OCI-LY3 (cell line): ENCODE data around the gene ZNF611.

ENCODE experiments used
- H2AFZ ChIP-seq: fragments of 200-600, 300-600 bp; shearing (Covaris generic); 2 replicates; pipeline ENCODE4 v1.6.0; 2014; ENCODE audit warnings: antibody characterized with exemption, low read depth, low read length
- H3K27ac ChIP-seq: fragments of 200-600, 300-600 bp; sonication (generic); 2 replicates; pipeline ENCODE4 v1.5.1; 2014; ENCODE audit warnings: mild to moderate bottlenecking, low read length, moderate library complexity, mixed read lengths
- H3K27me3 ChIP-seq: fragments of 200-600, 300-600 bp; sonication (generic); 2 replicates; pipeline ENCODE4 v1.6.1; 2014; ENCODE audit warnings: low read depth, low read length, mixed read lengths
- H3K36me3 ChIP-seq: fragments of 200-600, 300-600 bp; sonication (generic); replicated peaks from 2 replicates; pipeline ENCODE3; 2014; ENCODE audit warnings: low read depth, low read length, mixed read lengths
- H3K4me1 ChIP-seq: fragments of 300-600, 200-600 bp; sonication (generic); 2 replicates; pipeline ENCODE4 v1.6.1; 2014; ENCODE audit warnings: low read length, mixed read lengths
- H3K4me2 ChIP-seq: fragments of 200-600, 300-600 bp; sonication (generic); 2 replicates; pipeline ENCODE4 v1.6.1; 2014; ENCODE audit warnings: low read length, mixed read lengths
- H3K4me3 ChIP-seq: fragments of 300-600, 200-600 bp; sonication (generic); 2 replicates; pipeline ENCODE4 v1.5.1; 2014; ENCODE audit warnings: antibody characterized with exemption, mild to moderate bottlenecking, low read length, moderate library complexity
- H3K79me2 ChIP-seq: fragments of 300-600, 200-600 bp; shearing (Covaris generic); 2 replicates; pipeline ENCODE4 v1.6.1; 2014; ENCODE audit warnings: mild to moderate bottlenecking, low read length, mixed read lengths
- H3K9ac ChIP-seq: fragments of 300-600, 200-600 bp; shearing (Covaris generic); 2 replicates; pipeline ENCODE4 v1.6.0; 2014; ENCODE audit warnings: mild to moderate bottlenecking, low read length, moderate library complexity
- H3K9me3 ChIP-seq: fragments of 200-600, 300-600 bp; shearing (Covaris generic); 2 replicates; pipeline ENCODE4 v1.6.1; 2014; ENCODE audit warnings: low read length, mixed read lengths; ENCODE audit not compliant: insufficient read depth
- H4K20me1 ChIP-seq: fragments of 200-600, 300-600 bp; sonication (generic); 2 replicates; pipeline ENCODE4 v1.6.1; 2016; ENCODE audit warnings: low read length, mixed read lengths; ENCODE audit not compliant: insufficient read depth
- CTCF ChIP-seq: fragments of 200-600, 300-600 bp; sonication (generic); IDR thresholded peaks from 2 replicates; pipeline ENCODE4 v1.5.1; 2014; ENCODE audit warnings: antibody characterized with exemption, low read length, low read depth
- EZH2phosphoT487 ChIP-seq: fragments of 200-600 bp; shearing (Covaris generic); IDR thresholded peaks from 2 replicates; pipeline ENCODE4 v1.6.1; 2018; ENCODE audit warnings: antibody characterized with exemption, mixed run types, low read depth

Gene ZNF611

GRCh38 chr19:52666506-52666905, 68.3 kb downstream of the ZNF611 start:
- Histone ChIP-seq H3K4me1 (peaks cover 8% of the 10 kb centered on the region; the same call in 1 of the 2 replicates), H3K9me3 (no peaks in the 10 kb centered on the region), H3K36me3 (peaks cover 26% of the 10 kb centered on the region), H2AFZ (no peak overlapping the region), H4K20me1 (no peaks in the 10 kb centered on the region), H3K79me2 (no peaks in the 10 kb centered on the region), H3K4me3 (no peak overlapping the region), H3K9ac (no peak overlapping the region), H3K4me2 (no peak overlapping the region), H3K27ac (no peak overlapping the region), H3K27me3 (no peaks in the 10 kb centered on the region)
- TF ChIP-seq CTCF (no peak), EZH2phosphoT487 (no peak)

GRCh38 chr19:52665529-52665928, 69.3 kb downstream of the ZNF611 start:
- Histone ChIP-seq H3K79me2 (no peaks in the 10 kb centered on the region), H3K4me1 (peaks cover 8% of the 10 kb centered on the region; the same call in 1 of the 2 replicates), H4K20me1 (no peaks in the 10 kb centered on the region), H3K4me2 (no peak overlapping the region), H3K27me3 (no peaks in the 10 kb centered on the region), H2AFZ (no peak overlapping the region), H3K27ac (no peak overlapping the region), H3K4me3 (no peak overlapping the region), H3K36me3 (peaks cover 18% of the 10 kb centered on the region), H3K9ac (no peak overlapping the region), H3K9me3 (no peaks in the 10 kb centered on the region)
- TF ChIP-seq CTCF (no peak), EZH2phosphoT487 (no peak)

GRCh38 chr19:52665027-52665426, 69.8 kb downstream of the ZNF611 start:
- no peak overlapping the region for H3K27ac ChIP-seq
- H3K36me3 ChIP-seq, result peaks cover 20% of the 10 kb centered on the region
- H3K79me2 ChIP-seq, result no peaks in the 10 kb centered on the region
- H3K27me3 ChIP-seq, result no peaks in the 10 kb centered on the region
- H2AFZ ChIP-seq, result no peak overlapping the region
- H4K20me1 ChIP-seq, result no peaks in the 10 kb centered on the region
- no peak overlapping the region for H3K4me3 ChIP-seq
- TF ChIP-seq EZH2phosphoT487, result no peak
- TF ChIP-seq CTCF, result no peak
- no peak overlapping the region for H3K4me2 ChIP-seq
- H3K9me3 ChIP-seq, result no peaks in the 10 kb centered on the region
- H3K9ac ChIP-seq, result no peak overlapping the region
- H3K4me1 ChIP-seq, result peaks cover 6% of the 10 kb centered on the region; the same call in 1 of the 2 replicates

- H3K4me1 ChIP-seq, result peaks cover under 1% of the 10 kb centered on the region; the same call in 1 of the 2 replicates
- no peaks in the 10 kb centered on the region for H4K20me1 ChIP-seq
- TF ChIP-seq CTCF (no peak), EZH2phosphoT487 (no peak)
- no peaks in the 10 kb centered on the region for H3K9me3 ChIP-seq
- H2AFZ ChIP-seq, result no peak overlapping the region
- H3K27me3 ChIP-seq, result no peaks in the 10 kb centered on the region
- no peak overlapping the region for H3K4me2 ChIP-seq
- no peak overlapping the region for H3K9ac ChIP-seq
- H3K79me2 ChIP-seq, result no peaks in the 10 kb centered on the region
- H3K27ac ChIP-seq, result no peak overlapping the region
- peaks cover 24% of the 10 kb centered on the region for H3K36me3 ChIP-seq
- no peak overlapping the region for H3K4me3 ChIP-seq
These were observed 70.4 kb downstream of the ZNF611 start for GRCh38 chr19:52664461-52664860.
